Inferior parietal cortex (tissue), 1 donor: ENCODE results near the gene SH3RF3.

Experiments used
- DNase-seq: peaks from one replicate; pipeline ENCODE4 v3.0.0-alpha.2; 2016; ENCODE audit errors: extremely low spot score

The SH3RF3 gene

GRCh38 chr2:109498906-109499305 lies 369.9 kb downstream of the SH3RF3 start:
- no peak for DNase-seq

- DNase-seq: no peak
Observed at GRCh38 chr2:109499566-109499965, 370.6 kb downstream of the SH3RF3 start.

GRCh38 chr2:109500910-109501309 lies 371.9 kb downstream of the SH3RF3 start:
- DNase-seq: no peak

- no peak for DNase-seq
Observed at GRCh38 chr2:109501461-109501860, 372.5 kb downstream of the SH3RF3 start.

GRCh38 chr2:109503191-109503590 lies 374.2 kb downstream of the SH3RF3 start:
- no peak for DNase-seq

- no peak for DNase-seq
Observed at GRCh38 chr2:109507217-109507616, 378.2 kb downstream of the SH3RF3 start.

GRCh38 chr2:109507828-109508227 lies 378.8 kb downstream of the SH3RF3 start:
- no peak for DNase-seq

GRCh38 chr2:109508556-109508955 lies 379.6 kb downstream of the SH3RF3 start:
- DNase-seq: no peak

- DNase-seq: peak; percentile 85
Observed at GRCh38 chr2:109510136-109511028, 381.4 kb downstream of the SH3RF3 start.

- DNase-seq: no peak
Observed at GRCh38 chr2:109511168-109511567, 382.2 kb downstream of the SH3RF3 start.

GRCh38 chr2:109512076-109512475 lies 383.1 kb downstream of the SH3RF3 start:
- no peak for DNase-seq

- DNase-seq: no peak
Observed at GRCh38 chr2:109513230-109513629, 384.2 kb downstream of the SH3RF3 start.

GRCh38 chr2:109513749-109514588 lies 385.0 kb downstream of the SH3RF3 start:
- DNase-seq: peak; percentile 70

- DNase-seq: no peak
Observed at GRCh38 chr2:109514857-109515256, 385.9 kb downstream of the SH3RF3 start.

GRCh38 chr2:109516445-109517117 lies 387.6 kb downstream of the SH3RF3 start:
- DNase-seq: no peak

GRCh38 chr2:109517118-109517889 lies 388.3 kb downstream of the SH3RF3 start:
- DNase-seq: no peak

- no peak for DNase-seq
Observed at GRCh38 chr2:109519513-109519912, 390.5 kb downstream of the SH3RF3 start.

GRCh38 chr2:109521233-109522062 lies 392.4 kb downstream of the SH3RF3 start:
- no peak for DNase-seq

GRCh38 chr2:109522063-109522374 lies 393.0 kb downstream of the SH3RF3 start:
- no peak for DNase-seq

GRCh38 chr2:109523121-109523520 lies 394.1 kb downstream of the SH3RF3 start:
- DNase-seq: no peak
